Hepatocyte (in vitro differentiated cells): ENCODE measurements around the gene HSF5. TPM values are rescaled to one million over a fixed set of nuclear protein-coding genes. Genes with fewer than 3 reads are reported as not detected.
A peak's percentile ranks its signal among the peaks of the same experiment; 100 is the strongest.

Source experiments
- DNase-seq: peaks from one replicate; pipeline ENCODE4 v3.0.0-alpha.2; 2016; ENCODE audit warnings: low spot score
- H2AFZ ChIP-seq: fragments of 200-600 bp; sonication (generic); 2 replicates; pipeline ENCODE4 v1.6.0; 2016; ENCODE audit warnings: antibody characterized with exemption, mild to moderate bottlenecking
- H3K27ac ChIP-seq: fragments of 200-600 bp; sonication (generic); 2 replicates; pipeline ENCODE4 v1.5.1; 2016; ENCODE audit warnings: mild to moderate bottlenecking
- H3K27me3 ChIP-seq: fragments of 200-600 bp; sonication (generic); 2 replicates; pipeline ENCODE4 v1.6.1; 2016
- H3K36me3 ChIP-seq: fragments of 200-600 bp; sonication (generic); replicated peaks from 2 replicates; pipeline ENCODE4 v1.5.1; 2016; ENCODE audit warnings: low read depth; ENCODE audit not compliant: insufficient read depth
- H3K4me1 ChIP-seq: fragments of 200-600 bp; sonication (generic); 2 replicates; pipeline ENCODE4 v1.5.1; 2016; ENCODE audit warnings: mild to moderate bottlenecking, moderate library complexity; ENCODE audit not compliant: insufficient read depth
- H3K4me2 ChIP-seq: fragments of 200-600 bp; sonication (generic); 2 replicates; pipeline ENCODE4 v1.6.0; 2016
- H3K4me3 ChIP-seq: fragments of 200-600 bp; sonication (generic); 2 replicates; pipeline ENCODE4 v1.5.1; 2016; ENCODE audit warnings: mild to moderate bottlenecking
- H3K79me2 ChIP-seq: fragments of 200-600 bp; sonication (generic); 2 replicates; pipeline ENCODE4 v1.6.0; 2017; ENCODE audit warnings: mild to moderate bottlenecking
- H3K9me2 ChIP-seq: fragments of 200-600 bp; sonication (generic); replicated peaks from 2 replicates; pipeline ENCODE4 v1.6.0; 2017; ENCODE audit warnings: mild to moderate bottlenecking; ENCODE audit not compliant: insufficient read depth
- H3K9me3 ChIP-seq: fragments of 200-600 bp; sonication (generic); 2 replicates; pipeline ENCODE4 v1.5.1; 2016; ENCODE audit warnings: low read depth, mild to moderate bottlenecking
- H4K20me1 ChIP-seq: fragments of 200-600 bp; sonication (generic); 2 replicates; pipeline ENCODE4 v1.6.0; 2016; ENCODE audit warnings: mild to moderate bottlenecking; ENCODE audit not compliant: insufficient read depth, poor library complexity, severe bottlenecking
- EZH2 ChIP-seq: fragments of 200-600 bp; sonication (generic); IDR thresholded peaks from 2 replicates; pipeline ENCODE4 v1.6.1; 2016; ENCODE audit warnings: antibody characterized with exemption, mild to moderate bottlenecking, borderline replicate concordance
- EZH2phosphoT487 ChIP-seq: fragments of 200-600 bp; sonication (generic); IDR thresholded peaks from one replicate; pipeline ENCODE4 v1.6.1; 2018; ENCODE audit warnings: antibody characterized with exemption, mild to moderate bottlenecking, low read depth, moderate library complexity; ENCODE audit not compliant: unreplicated experiment, severe bottlenecking
- WGBS: methylation state at CpG from one replicate; pipeline ENCODE4 v1.1.6; 2016; ENCODE audit warnings: low lambda C conversion rate; ENCODE audit errors: missing lambda C conversion rate; 5-methylcytosine and 5-hydroxymethylcytosine counted together
- polyA plus RNA-seq: library from polyadenylated mRNA; unstranded; fragments of >200 nt; fragmentation: Nextera tagmentation; extraction: Ambion mirVana; gene quantifications from 2 replicates; pipeline ENCODE4 v1.2.1, GENCODE V29; 2016
- total RNA-seq: library from RNA; depleted of rRNA; stranded (reverse); fragments of >200 nt; gene quantifications from 2 replicates; pipeline ENCODE4 v1.2.3, GENCODE V29; 2014
- TF ChIP-seq, protein P1 (sequence below): fragments of 200-600 bp; sonication (generic); IDR thresholded peaks from 2 replicates; pipeline ENCODE4 v1.5.1; 2016; ENCODE audit warnings: antibody characterized with exemption, mild to moderate bottlenecking; ENCODE audit not compliant: poor library complexity

Gene HSF5
- total and polyA plus RNA-seq, 2 experiments from 2014 or later: 0.03 TPM; not detected in 1

DNA sequence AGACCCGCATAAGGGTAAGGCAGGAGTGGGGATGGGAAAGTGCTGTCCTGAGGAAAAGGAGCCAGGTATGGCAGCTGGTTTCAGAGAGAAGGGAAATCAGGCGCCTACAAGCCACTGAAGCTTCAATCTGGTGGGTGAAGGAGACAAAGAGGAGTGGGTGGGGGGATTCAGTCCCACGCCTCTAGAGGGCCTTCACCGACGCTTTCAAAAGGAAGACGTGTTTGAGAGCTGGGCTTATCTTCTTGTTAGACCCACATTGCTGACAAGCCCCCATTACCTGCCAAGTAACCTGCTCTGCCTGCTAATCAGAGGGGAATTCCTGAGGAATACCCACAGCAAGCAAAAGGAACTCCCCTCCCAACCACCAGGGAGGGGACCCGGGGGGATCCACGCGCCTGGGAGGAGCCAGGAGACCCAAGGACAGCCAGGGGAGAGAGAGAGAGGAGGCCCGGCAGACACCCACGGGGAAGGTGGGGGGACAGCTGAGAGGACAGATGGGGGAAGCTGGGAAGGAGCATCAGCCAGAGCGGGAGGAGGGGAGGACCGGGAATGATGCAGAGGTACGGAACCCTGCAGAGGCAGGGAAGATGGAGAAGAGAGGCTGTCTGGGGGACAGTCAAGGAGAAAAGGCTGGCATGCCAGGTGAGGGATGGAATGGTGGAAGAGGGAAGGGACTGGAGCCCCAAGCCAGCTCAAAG is 25.2 kb upstream of the HSF5 start:
- Histone ChIP-seq H3K4me2 (peak overlapping the region; percentile 81), H3K27me3 (no peaks in the 10 kb centered on the region), H3K4me1 (peaks cover 20% of the 10 kb centered on the region), H3K9me2 (no peaks in the 10 kb centered on the region), H4K20me1 (peaks cover 3% of the 10 kb centered on the region), H2AFZ (no peak overlapping the region), H3K4me3 (peak overlapping the region; percentile 68), H3K9me3 (no peaks in the 10 kb centered on the region), H3K36me3 (peaks cover 3% of the 10 kb centered on the region), H3K27ac (no peak overlapping the region), H3K79me2 (peaks cover 48% of the 10 kb centered on the region)
- WGBS: 31% methylated on average over 13 of the region's 14 CpGs
- no peak for DNase-seq
- TF ChIP-seq, protein P1, sequence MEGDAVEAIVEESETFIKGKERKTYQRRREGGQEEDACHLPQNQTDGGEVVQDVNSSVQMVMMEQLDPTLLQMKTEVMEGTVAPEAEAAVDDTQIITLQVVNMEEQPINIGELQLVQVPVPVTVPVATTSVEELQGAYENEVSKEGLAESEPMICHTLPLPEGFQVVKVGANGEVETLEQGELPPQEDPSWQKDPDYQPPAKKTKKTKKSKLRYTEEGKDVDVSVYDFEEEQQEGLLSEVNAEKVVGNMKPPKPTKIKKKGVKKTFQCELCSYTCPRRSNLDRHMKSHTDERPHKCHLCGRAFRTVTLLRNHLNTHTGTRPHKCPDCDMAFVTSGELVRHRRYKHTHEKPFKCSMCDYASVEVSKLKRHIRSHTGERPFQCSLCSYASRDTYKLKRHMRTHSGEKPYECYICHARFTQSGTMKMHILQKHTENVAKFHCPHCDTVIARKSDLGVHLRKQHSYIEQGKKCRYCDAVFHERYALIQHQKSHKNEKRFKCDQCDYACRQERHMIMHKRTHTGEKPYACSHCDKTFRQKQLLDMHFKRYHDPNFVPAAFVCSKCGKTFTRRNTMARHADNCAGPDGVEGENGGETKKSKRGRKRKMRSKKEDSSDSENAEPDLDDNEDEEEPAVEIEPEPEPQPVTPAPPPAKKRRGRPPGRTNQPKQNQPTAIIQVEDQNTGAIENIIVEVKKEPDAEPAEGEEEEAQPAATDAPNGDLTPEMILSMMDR: no peak
- TF ChIP-seq EZH2: no peak

DNA sequence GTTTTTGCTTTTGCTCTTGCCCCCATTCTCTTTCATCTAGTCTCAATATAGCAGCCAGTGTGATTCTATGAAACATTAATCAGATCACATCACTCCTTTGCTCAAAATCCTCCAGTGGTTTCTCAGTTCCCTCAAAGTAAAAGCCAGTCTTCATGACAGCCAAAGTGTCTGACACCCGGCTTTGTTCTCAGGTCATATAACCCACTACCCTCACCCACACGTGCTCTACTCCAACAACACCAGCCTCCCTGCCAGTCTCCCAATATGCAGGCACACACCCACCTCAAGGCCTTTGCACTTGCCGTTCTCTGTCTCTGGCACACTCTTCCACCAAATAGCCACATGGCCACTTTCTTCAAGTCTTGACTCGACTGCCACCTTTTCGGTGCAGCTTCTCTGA is 21.9 kb upstream of the HSF5 start:
- Histone ChIP-seq H3K4me1 (peaks cover 4% of the 10 kb centered on the region), H3K27me3 (no peaks in the 10 kb centered on the region), H2AFZ (no peak overlapping the region), H3K79me2 (peaks cover 32% of the 10 kb centered on the region), H3K4me3 (no peak overlapping the region), H3K9me2 (no peaks in the 10 kb centered on the region), H3K4me2 (no peak overlapping the region), H3K36me3 (peaks cover 3% of the 10 kb centered on the region), H3K9me3 (no peaks in the 10 kb centered on the region), H3K27ac (no peak overlapping the region), H4K20me1 (peaks cover 3% of the 10 kb centered on the region)
- no peak for DNase-seq
- TF ChIP-seq, protein P1: no peak
- no peak for TF ChIP-seq EZH2phosphoT487
- no peak for TF ChIP-seq EZH2
- WGBS: 96% methylated on average over 5 of the region's 5 CpGs

DNA sequence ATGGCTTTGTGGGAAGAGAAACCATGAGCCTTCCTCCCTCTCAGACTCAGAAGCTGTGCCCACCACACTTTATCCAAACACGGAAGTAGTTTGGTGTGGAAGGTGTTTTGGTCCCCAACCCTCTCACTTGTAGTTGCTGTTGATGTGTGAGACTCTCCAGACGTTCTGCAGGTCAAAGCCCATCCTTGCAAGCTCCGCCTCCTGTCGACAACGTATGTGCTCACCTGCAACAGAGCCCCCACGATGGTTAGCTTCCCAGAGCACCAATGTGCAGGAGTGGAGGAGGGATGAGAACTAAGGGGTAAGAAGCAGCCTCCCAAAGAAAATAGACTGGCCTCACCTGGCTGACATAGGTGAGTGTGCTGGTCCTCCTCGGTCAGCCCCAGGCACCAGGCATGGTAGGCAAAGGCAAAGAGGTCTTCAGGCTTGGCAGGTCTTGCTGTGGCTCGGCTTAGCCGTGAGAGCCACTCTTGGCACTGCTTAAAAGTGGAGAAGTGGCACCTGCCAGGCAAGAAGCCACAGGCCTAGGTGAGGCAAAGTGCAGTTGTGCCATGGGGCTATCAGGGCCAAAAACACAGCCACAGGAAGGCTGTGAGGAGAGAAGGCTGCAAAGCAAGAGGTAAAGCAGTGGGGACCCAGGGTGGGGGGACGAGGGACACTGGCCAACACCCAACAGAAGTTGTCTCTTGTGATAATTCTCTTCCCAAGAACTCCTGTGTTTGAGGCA is 20.3 kb upstream of the HSF5 start:
- Histone ChIP-seq H3K9me3 (no peaks in the 10 kb centered on the region), H3K27me3 (no peaks in the 10 kb centered on the region), H2AFZ (no peak overlapping the region), H3K4me2 (no peak overlapping the region), H3K4me1 (no peaks in the 10 kb centered on the region), H3K36me3 (peaks cover 3% of the 10 kb centered on the region), H3K9me2 (no peaks in the 10 kb centered on the region), H3K27ac (no peak overlapping the region), H3K79me2 (peaks cover 24% of the 10 kb centered on the region), H3K4me3 (no peak overlapping the region), H4K20me1 (peaks cover 3% of the 10 kb centered on the region)
- WGBS: 86% methylated on average over 10 of the region's 10 CpGs
- no peak for DNase-seq
- TF ChIP-seq EZH2phosphoT487: no peak

DNA sequence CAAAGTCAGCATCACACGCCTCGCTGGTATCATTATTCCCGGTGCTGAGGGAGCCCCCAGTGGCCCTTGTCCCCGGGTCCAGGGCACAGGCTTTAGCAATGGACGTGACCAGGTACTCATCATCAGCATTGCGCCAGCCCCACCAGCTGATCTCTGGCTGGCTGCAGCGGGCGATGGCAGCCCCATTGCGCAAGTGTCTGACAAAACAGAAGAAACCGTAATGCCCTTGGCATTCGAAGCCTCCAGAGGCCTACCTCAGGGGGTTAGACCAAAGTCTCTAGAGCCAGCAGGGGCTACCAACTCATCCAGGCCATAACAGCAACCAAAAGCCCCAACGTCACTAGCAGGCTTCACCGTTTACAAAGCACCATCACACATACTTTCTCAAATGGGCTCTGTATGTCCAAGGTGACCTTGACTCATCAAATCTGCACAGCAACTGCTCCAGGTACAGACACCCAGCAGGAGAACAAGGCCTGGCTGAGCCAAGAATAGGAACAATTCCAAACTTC is 19.0 kb upstream of the HSF5 start:
- H3K79me2 ChIP-seq: peaks cover 11% of the 10 kb centered on the region
- H4K20me1 ChIP-seq: peaks cover 3% of the 10 kb centered on the region
- H3K9me3 ChIP-seq: no peaks in the 10 kb centered on the region
- DNase-seq: no peak
- 96% methylated on average over 13 of the region's 13 CpGs for WGBS
- no peak overlapping the region for H3K4me3 ChIP-seq
- no peak overlapping the region for H2AFZ ChIP-seq
- peaks cover 3% of the 10 kb centered on the region for H3K36me3 ChIP-seq
- H3K4me2 ChIP-seq: no peak overlapping the region
- no peaks in the 10 kb centered on the region for H3K9me2 ChIP-seq
- no peaks in the 10 kb centered on the region for H3K4me1 ChIP-seq
- no peak for TF ChIP-seq EZH2
- TF ChIP-seq, protein P1: no peak
- TF ChIP-seq EZH2phosphoT487: no peak
- H3K27ac ChIP-seq: no peak overlapping the region
- no peaks in the 10 kb centered on the region for H3K27me3 ChIP-seq
